Prostate gland (tissue), 2 donors: ENCODE data around the gene PDE9A.

ENCODE experiments used
- CTCF ChIP-seq, 4 experiments: fragments of 200-600 bp in 2 of 4; fragments of 450-650 bp in 2 of 4; sonication (generic) in 2 of 4; IDR thresholded peaks; 1 replicate in 3 of 4; 2 replicates in 1 of 4; pipeline ENCODE4 v1.5.1; 2016 to 2019; ENCODE audit warnings: antibody characterized with exemption in 4 of 4, mild to moderate bottlenecking in 2 of 4, moderate library complexity in 2 of 4
- POLR2A ChIP-seq: fragments of 450-650 bp; IDR thresholded peaks from one replicate; pipeline ENCODE4 v1.6.1; 2016; ENCODE audit warnings: antibody characterized with exemption, mild to moderate bottlenecking
- POLR2AphosphoS5 ChIP-seq: sonication (generic); formaldehyde crosslinking; IDR thresholded peaks from one replicate; pipeline ENCODE4 v1.6.1; 2017; ENCODE audit warnings: antibody characterized with exemption

- no peak for TF ChIP-seq CTCF (IDR thresholded peaks at IDR 0.05)
- no peak for TF ChIP-seq POLR2A
- TF ChIP-seq POLR2AphosphoS5: no peak
These were observed 141.1 kb downstream of the PDE9A start for GRCh38 chr21:42794551-42794950.
